ENCODE results near the gene PLA2G6. TPM values are rescaled to one million over a fixed set of nuclear protein-coding genes. Genes with fewer than 3 reads are reported as not detected.

Gene PLA2G6
- total RNA-seq, 2 experiments from 2014 or later: 33.9 to 83.9 TPM

- H4K20me1 ChIP-seq (ENCODE audit: insufficient read depth, low read length): no peaks in the 10 kb centered on the region
- ChIA-PET POLR2A (no interaction called here), CTCF (ENCODE audit: unreplicated experiment) (no interaction called here)
- intact Hi-C loops (cut with micrococcal nuclease; ENCODE audit: unreplicated experiment): no loop called here
- peaks cover 7% of the 10 kb centered on the region; the same call in 1 of the 2 replicates for H3K36me3 ChIP-seq (ENCODE audit: insufficient read depth, low read length)
- no peak overlapping the region for H3K4me3 ChIP-seq (ENCODE audit: low read depth, low read length, poor library complexity, severe bottlenecking)
- no peak overlapping the region for H2AFZ ChIP-seq (ENCODE audit: low read length)
- no peak overlapping the region for H3K27ac ChIP-seq (ENCODE audit: low read depth, low read length, poor library complexity, severe bottlenecking)
- no peak overlapping the region for H3K4me2 ChIP-seq (ENCODE audit: low read length)
- no peaks in the 10 kb centered on the region for H3K9me3 ChIP-seq (ENCODE audit: low read length)
- no peaks in the 10 kb centered on the region for H3K79me2 ChIP-seq (ENCODE audit: insufficient read depth, low read depth, low read length)
- peaks cover 21% of the 10 kb centered on the region for H3K4me1 ChIP-seq (ENCODE audit: insufficient read depth, low read length, poor library complexity, severe bottlenecking)
- no peak for DNase-seq (ENCODE audit: low spot score)
- H3K9me2 ChIP-seq (ENCODE audit: insufficient read depth, low read length): no peaks in the 10 kb centered on the region
- TF ChIP-seq EZH2phosphoT487 (IDR thresholded peaks at IDR 0.05; ENCODE audit: borderline replicate concordance, low read depth, low read length): no peak
- TF ChIP-seq CTCF (conservative IDR thresholded peaks at IDR 0.05; ENCODE audit: low read length): no peak
- BruUV-seq (replicated peaks): no TSS peak
Observed at GRCh38 chr22:38167988-38168407, 13.6 kb downstream of the PLA2G6 start.

- Histone ChIP-seq H4K20me1 (ENCODE audit: insufficient read depth, low read length) (no peaks in the 10 kb centered on the region), H3K4me3 (ENCODE audit: low read depth, low read length, poor library complexity, severe bottlenecking) (no peak overlapping the region), H3K79me2 (ENCODE audit: insufficient read depth, low read depth, low read length) (no peaks in the 10 kb centered on the region), H3K9me3 (ENCODE audit: low read length) (no peaks in the 10 kb centered on the region), H3K36me3 (ENCODE audit: insufficient read depth, low read length) (peaks cover 7% of the 10 kb centered on the region; the same call in 1 of the 2 replicates), H2AFZ (ENCODE audit: low read length) (no peak overlapping the region), H3K4me2 (ENCODE audit: low read length) (no peak overlapping the region), H3K9me2 (ENCODE audit: insufficient read depth, low read length) (no peaks in the 10 kb centered on the region), H3K4me1 (ENCODE audit: insufficient read depth, low read length, poor library complexity, severe bottlenecking) (peaks cover 27% of the 10 kb centered on the region), H3K27ac (ENCODE audit: low read depth, low read length, poor library complexity, severe bottlenecking) (no peak overlapping the region)
- ChIA-PET CTCF (ENCODE audit: unreplicated experiment) (no interaction called here), POLR2A (interaction anchor here (1.1 kb wide), 1 partner anchor 15 kb away, joined by 4 read pairs; the partner anchor contains the start of gene PLA2G6)
- BruUV-seq (replicated peaks): no TSS peak
- no peak for DNase-seq (ENCODE audit: low spot score)
- intact Hi-C loops (cut with micrococcal nuclease; ENCODE audit: unreplicated experiment): no loop called here
- TF ChIP-seq EZH2phosphoT487 (IDR thresholded peaks at IDR 0.05; ENCODE audit: borderline replicate concordance, low read depth, low read length) (no peak), CTCF (conservative IDR thresholded peaks at IDR 0.05; ENCODE audit: low read length) (no peak)
Observed at GRCh38 chr22:38165922-38166593, 15.6 kb downstream of the PLA2G6 start.

GRCh38 chr22:38164551-38164918 is 17.1 kb downstream of the PLA2G6 start:
- intact Hi-C loops (cut with micrococcal nuclease; ENCODE audit: unreplicated experiment): no loop called here
- Histone ChIP-seq H3K27ac (ENCODE audit: low read depth, low read length, poor library complexity, severe bottlenecking) (no peak overlapping the region), H3K4me2 (ENCODE audit: low read length) (no peak overlapping the region), H3K9me2 (ENCODE audit: insufficient read depth, low read length) (no peaks in the 10 kb centered on the region), H3K36me3 (ENCODE audit: insufficient read depth, low read length) (peaks cover 7% of the 10 kb centered on the region; the same call in 1 of the 2 replicates), H3K4me1 (ENCODE audit: insufficient read depth, low read length, poor library complexity, severe bottlenecking) (peaks cover 29% of the 10 kb centered on the region), H3K79me2 (ENCODE audit: insufficient read depth, low read depth, low read length) (no peaks in the 10 kb centered on the region), H3K4me3 (ENCODE audit: low read depth, low read length, poor library complexity, severe bottlenecking) (no peak overlapping the region), H2AFZ (ENCODE audit: low read length) (no peak overlapping the region), H4K20me1 (ENCODE audit: insufficient read depth, low read length) (no peaks in the 10 kb centered on the region), H3K9me3 (ENCODE audit: low read length) (no peaks in the 10 kb centered on the region)
- CTCF ChIA-PET (ENCODE audit: unreplicated experiment): no interaction called here
- BruUV-seq (replicated peaks): no TSS peak
- no peak for DNase-seq (ENCODE audit: low spot score)
- no peak for TF ChIP-seq EZH2phosphoT487 (IDR thresholded peaks at IDR 0.05; ENCODE audit: borderline replicate concordance, low read depth, low read length)
- TF ChIP-seq CTCF (conservative IDR thresholded peaks at IDR 0.05; ENCODE audit: low read length): no peak
- POLR2A ChIA-PET: no interaction called here

All from OCI-LY7 (cell line).